ENCODE results near the gene DNAJC21. TPM values are rescaled to one million over a fixed set of nuclear protein-coding genes. Genes with fewer than 3 reads are reported as not detected.

The DNAJC21 gene
- total and polyA plus RNA-seq, 2 experiments from 2014 or later: 35.7 to 37.4 TPM

GRCh38 chr5:34932947-34933346, 3.6 kb downstream of the DNAJC21 start (continued):
- TF ChIP-seq, protein P1, sequence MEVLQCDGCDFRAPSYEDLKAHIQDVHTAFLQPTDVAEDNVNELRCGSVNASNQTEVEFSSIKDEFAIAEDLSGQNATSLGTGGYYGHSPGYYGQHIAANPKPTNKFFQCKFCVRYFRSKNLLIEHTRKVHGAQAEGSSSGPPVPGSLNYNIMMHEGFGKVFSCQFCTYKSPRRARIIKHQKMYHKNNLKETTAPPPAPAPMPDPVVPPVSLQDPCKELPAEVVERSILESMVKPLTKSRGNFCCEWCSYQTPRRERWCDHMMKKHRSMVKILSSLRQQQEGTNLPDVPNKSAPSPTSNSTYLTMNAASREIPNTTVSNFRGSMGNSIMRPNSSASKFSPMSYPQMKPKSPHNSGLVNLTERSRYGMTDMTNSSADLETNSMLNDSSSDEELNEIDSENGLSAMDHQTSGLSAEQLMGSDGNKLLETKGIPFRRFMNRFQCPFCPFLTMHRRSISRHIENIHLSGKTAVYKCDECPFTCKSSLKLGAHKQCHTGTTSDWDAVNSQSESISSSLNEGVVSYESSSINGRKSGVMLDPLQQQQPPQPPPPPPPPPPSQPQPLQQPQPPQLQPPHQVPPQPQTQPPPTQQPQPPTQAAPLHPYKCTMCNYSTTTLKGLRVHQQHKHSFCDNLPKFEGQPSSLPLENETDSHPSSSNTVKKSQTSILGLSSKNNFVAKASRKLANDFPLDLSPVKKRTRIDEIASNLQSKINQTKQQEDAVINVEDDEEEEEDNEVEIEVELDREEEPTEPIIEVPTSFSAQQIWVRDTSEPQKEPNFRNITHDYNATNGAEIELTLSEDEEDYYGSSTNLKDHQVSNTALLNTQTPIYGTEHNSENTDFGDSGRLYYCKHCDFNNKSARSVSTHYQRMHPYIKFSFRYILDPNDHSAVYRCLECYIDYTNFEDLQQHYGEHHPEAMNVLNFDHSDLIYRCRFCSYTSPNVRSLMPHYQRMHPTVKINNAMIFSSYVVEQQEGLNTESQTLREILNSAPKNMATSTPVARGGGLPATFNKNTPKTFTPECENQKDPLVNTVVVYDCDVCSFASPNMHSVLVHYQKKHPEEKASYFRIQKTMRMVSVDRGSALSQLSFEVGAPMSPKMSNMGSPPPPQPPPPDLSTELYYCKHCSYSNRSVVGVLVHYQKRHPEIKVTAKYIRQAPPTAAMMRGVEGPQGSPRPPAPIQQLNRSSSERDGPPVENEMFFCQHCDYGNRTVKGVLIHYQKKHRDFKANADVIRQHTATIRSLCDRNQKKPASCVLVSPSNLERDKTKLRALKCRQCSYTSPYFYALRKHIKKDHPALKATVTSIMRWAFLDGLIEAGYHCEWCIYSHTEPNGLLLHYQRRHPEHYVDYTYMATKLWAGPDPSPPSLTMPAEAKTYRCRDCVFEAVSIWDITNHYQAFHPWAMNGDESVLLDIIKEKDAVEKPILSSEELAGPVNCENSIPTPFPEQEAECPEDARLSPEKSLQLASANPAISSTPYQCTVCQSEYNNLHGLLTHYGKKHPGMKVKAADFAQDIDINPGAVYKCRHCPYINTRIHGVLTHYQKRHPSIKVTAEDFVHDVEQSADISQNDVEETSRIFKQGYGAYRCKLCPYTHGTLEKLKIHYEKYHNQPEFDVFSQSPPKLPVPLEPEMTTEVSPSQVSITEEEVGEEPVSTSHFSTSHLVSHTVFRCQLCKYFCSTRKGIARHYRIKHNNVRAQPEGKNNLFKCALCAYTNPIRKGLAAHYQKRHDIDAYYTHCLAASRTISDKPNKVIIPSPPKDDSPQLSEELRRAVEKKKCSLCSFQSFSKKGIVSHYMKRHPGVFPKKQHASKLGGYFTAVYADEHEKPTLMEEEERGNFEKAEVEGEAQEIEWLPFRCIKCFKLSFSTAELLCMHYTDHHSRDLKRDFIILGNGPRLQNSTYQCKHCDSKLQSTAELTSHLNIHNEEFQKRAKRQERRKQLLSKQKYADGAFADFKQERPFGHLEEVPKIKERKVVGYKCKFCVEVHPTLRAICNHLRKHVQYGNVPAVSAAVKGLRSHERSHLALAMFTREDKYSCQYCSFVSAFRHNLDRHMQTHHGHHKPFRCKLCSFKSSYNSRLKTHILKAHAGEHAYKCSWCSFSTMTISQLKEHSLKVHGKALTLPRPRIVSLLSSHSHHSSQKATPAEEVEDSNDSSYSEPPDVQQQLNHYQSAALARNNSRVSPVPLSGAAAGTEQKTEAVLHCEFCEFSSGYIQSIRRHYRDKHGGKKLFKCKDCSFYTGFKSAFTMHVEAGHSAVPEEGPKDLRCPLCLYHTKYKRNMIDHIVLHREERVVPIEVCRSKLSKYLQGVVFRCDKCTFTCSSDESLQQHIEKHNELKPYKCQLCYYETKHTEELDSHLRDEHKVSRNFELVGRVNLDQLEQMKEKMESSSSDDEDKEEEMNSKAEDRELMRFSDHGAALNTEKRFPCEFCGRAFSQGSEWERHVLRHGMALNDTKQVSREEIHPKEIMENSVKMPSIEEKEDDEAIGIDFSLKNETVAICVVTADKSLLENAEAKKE (CRISPR knock-in tag; IDR thresholded peaks at IDR 0.05): no peak
- TF ChIP-seq ZNF114 (CRISPR knock-in tag; IDR thresholded peaks at IDR 0.05) (no peak), POLR2AphosphoS5 (IDR thresholded peaks at IDR 0.05; ENCODE audit: low read depth) (no peak), EZH2phosphoT487 (IDR thresholded peaks at IDR 0.05; ENCODE audit: unreplicated experiment) (no peak), JUNB (IDR thresholded peaks at IDR 0.05; ENCODE audit: unreplicated experiment) (no peak), ZNF331 (CRISPR knock-in tag; IDR thresholded peaks at IDR 0.05; ENCODE audit: low read depth) (no peak)

GRCh38 chr5:34941936-34942335, 12.6 kb downstream of the DNAJC21 start:
- no peak overlapping the region for H3K4me3 Mint-ChIP-seq
- no peak overlapping the region for H3K4me2 ChIP-seq
- H3F3A ChIP-seq (replicated peaks; ENCODE audit: low read depth): no peaks in the 10 kb centered on the region
- H3K4me3 ChIP-seq: no peak overlapping the region
- no peaks in the 10 kb centered on the region for H3K9me3 Mint-ChIP-seq
- no peaks in the 10 kb centered on the region for H3K4me1 ChIP-seq (ENCODE audit: insufficient read depth)
- no peak overlapping the region for H2AFZ ChIP-seq
- no peaks in the 10 kb centered on the region for H3K27me3 ChIP-seq (ENCODE audit: insufficient read depth)
- no peak for DNase-seq (ENCODE audit: low spot score)
- H3K36me3 Mint-ChIP-seq (ENCODE audit: low read depth): peaks cover 61% of the 10 kb centered on the region
- H3K9me2 ChIP-seq (ENCODE audit: insufficient read depth): no peaks in the 10 kb centered on the region
- H3K79me2 ChIP-seq (replicated peaks; ENCODE audit: insufficient read depth): no peaks in the 10 kb centered on the region
- TF ChIP-seq, protein P1 (CRISPR knock-in tag; IDR thresholded peaks at IDR 0.05): no peak
- TF ChIP-seq EZH2phosphoT487 (IDR thresholded peaks at IDR 0.05; ENCODE audit: unreplicated experiment) (no peak), JUNB (IDR thresholded peaks at IDR 0.05; ENCODE audit: unreplicated experiment) (no peak)
- no peaks in the 10 kb centered on the region for H3K4me1 Mint-ChIP-seq
- no peak overlapping the region for H3K27ac ChIP-seq (ENCODE audit: low read depth)
- peaks cover 38% of the 10 kb centered on the region for H3K36me3 ChIP-seq (ENCODE audit: insufficient read depth)
- no peaks in the 10 kb centered on the region for H4K20me1 ChIP-seq (replicated peaks; ENCODE audit: insufficient read depth)
- H3K27me3 Mint-ChIP-seq (ENCODE audit: insufficient read depth, low read depth, poor library complexity): no peaks in the 10 kb centered on the region
- ATAC-seq: no peak
- no peak overlapping the region for H3K27ac Mint-ChIP-seq

Measured in GM23338 (cell line).